GM18508 (cell line): Measurements from ENCODE around the gene ADAP1.
"Not testable (repeated sequence)": the region's sequence is repeated elsewhere in the genome, so short reads cannot be mapped to it uniquely, and the experiment has no call there.

ENCODE experiments used
- ATAC-seq: cut with Tn5 transposase; IDR thresholded peaks from one replicate; pipeline ENCODE4 v1.9.1; 2021; ENCODE audit warnings: moderate number of reproducible peaks; ENCODE audit not compliant: insufficient read depth, unreplicated experiment

ADAP1 gene

GRCh38 chr7:961546-962400, 7.3 kb upstream of the ADAP1 start:
- ATAC-seq, result no peak

GRCh38 chr7:960972-961371, 6.5 kb upstream of the ADAP1 start:
- not testable (repeated sequence) for ATAC-seq

- no peak for ATAC-seq
These were observed 5.9 kb upstream of the ADAP1 start for GRCh38 chr7:960269-960871.

- not testable (repeated sequence) for ATAC-seq
These were observed 5.3 kb upstream of the ADAP1 start for GRCh38 chr7:959740-960139.

DNA sequence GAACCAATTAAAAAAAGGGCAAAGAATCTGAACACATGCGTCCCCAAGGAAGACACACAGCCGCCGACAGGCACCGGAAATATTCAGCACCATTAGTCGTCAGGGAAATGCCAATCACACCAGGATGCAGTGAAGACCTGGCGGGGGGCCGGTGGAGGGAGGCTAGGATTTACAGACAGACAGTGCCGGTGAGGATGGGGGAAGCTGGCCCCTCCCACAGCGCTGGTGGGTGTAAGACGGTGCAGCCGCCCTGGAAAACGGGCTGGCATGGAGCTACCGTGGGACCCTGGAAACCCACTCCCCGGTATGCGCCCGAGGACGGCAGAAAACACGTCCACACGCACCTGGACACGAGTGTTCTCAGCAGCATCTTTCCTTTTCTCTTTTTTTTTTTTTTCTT, 4.8 kb upstream of the ADAP1 start:
- ATAC-seq, result no peak

DNA sequence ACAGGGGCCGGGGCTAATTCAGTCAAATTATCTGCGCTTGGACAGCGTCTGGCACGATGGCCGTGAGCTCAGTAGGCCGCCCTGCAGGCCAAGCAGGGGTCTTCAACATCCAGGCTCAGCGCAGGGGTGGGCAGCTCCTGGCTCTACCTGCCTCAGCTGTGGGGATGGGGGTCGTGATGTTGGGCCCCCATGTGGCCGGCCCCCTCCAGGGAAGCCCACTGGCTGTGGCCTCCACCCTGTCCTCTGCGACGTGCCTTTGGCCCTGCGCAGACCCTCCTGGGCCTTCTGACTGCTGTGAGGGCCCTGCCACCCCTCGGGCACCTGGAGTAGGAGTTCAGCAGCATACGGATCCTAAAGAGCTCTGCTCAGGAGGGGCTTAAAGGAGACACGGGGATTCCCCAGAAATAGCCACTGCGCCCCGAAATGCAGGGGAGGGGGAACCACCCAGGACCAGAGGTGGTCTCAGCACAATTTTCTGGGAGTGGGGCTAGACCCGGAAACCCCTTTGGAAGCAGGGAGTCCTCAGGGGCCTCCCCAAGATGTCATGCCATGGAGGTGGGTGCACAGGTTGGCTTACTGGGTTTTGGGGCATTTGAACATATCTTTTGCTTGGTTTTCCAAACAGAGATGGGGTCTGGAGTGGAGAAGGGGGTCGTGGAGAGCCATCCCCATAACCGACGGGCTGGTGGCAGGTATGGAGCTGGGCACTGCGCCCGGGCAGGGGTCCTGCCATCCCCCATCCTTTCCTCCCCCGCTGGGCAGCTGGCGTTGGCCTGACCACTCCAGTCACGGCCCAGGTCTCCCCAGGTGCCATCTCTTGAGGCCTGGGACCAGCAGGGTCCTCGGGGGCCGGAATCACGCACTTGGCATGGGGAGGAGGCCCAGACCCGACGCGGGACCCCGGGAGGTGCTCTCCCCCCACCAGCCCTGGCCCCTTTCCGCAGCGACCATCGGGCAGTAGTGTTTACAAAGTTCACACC, 4.0 kb upstream of the ADAP1 start:
- no peak for ATAC-seq

DNA sequence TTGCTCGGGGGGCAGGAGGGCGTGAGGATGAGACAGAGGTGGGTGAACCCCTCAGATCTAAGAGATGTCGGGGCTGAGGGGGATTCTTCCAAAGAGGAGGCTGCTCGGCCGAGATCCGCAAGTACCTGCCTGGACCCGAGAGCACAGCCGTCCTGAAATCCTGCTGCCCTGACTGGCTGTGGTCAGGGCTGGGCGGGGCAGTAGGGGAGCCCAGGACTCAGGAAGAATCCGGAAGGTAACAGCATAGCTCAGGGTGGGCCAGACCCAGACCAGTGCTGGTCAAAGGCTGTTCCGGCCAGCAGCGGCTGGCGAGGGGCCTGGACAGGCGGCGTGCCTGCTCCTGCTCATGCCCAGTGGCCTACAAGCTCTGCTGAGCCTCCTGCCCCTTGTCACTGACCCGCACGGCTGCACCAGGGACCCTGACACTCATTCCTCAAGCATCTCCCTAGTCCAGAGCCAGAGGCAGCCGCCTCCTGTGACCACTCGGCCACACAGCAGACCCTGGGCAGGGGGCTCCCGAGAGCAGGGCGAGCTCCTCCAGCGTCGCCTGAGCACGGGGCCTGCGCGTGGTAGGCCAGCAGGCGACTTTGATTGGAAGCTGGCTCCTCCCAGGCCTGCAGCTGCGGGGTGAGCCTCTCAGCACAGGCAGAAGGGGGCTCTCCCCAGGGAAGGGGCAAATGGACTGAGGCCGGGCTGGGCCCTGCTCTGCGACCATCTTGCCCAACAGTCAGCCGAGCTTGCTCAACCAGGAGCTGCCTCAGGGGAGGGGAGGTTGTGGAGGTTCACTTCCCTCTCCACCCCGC, 3.1 kb upstream of the ADAP1 start:
- ATAC-seq, result no peak

DNA sequence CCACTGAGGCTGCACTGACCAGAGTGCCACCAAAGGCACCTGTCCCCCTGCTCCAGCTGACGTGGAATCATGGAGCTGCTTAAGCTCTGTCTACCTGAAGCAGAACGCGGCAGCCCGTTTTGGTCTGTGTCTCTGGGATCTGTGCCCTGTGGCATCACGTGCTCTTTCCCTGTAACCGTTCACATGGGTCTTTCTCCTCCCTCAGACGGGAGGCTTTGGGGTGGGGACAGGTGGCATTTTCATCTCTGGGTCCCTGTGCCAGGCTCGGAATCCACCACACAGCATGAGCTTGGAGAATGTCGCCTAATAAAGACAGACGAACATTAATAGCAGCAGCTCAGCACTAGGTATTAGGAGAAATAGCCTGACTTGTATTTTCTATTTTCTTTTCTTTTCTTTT, 1.6 kb upstream of the ADAP1 start:
- ATAC-seq, result no peak

- no peak for ATAC-seq
These were observed 743 bp downstream of the ADAP1 start for GRCh38 chr7:953547-954327.

- no peak for ATAC-seq
These were observed 1.7 kb downstream of the ADAP1 start for GRCh38 chr7:952548-953441.

GRCh38 chr7:951881-952547, 2.5 kb downstream of the ADAP1 start:
- no peak for ATAC-seq

GRCh38 chr7:949021-949934, 5.2 kb downstream of the ADAP1 start:
- ATAC-seq, result no peak

GRCh38 chr7:947391-948210, 6.9 kb downstream of the ADAP1 start:
- ATAC-seq, result no peak

DNA sequence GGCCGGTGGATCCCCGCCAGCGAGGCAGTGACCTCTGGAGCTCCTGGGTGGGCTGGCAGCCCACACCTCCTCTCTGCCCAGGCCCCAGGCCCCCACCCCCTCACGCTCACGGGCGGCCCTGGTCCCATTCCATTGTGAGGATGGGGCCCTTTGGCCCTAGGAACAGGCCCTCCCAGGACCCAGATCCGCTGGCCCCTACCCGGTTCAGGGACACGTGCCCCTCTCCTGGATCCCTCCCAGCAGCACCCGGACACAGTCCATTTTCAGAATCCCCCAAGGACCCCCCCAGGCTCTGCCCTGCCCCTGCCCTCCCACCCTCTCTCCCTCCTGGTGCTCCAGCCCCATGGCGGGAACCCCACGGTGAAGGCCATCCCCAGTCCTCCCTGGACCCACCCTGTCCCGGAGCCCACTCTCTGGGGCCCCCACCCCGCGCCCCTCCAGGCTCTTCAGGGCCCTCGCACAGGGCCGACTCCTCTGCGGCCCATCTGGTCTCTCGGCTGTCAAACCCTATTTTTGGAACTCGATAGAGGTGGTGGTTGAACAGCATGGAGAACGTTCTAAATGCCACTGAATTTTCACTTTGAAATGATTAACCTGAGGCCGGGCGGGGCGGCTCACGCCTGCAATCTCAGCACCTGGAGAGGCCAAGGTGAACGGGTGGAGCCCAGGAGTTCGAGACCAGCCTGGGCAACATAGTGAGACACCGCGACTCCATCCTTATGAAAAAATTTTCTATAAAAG, 8.1 kb downstream of the ADAP1 start:
- no peak for ATAC-seq

DNA sequence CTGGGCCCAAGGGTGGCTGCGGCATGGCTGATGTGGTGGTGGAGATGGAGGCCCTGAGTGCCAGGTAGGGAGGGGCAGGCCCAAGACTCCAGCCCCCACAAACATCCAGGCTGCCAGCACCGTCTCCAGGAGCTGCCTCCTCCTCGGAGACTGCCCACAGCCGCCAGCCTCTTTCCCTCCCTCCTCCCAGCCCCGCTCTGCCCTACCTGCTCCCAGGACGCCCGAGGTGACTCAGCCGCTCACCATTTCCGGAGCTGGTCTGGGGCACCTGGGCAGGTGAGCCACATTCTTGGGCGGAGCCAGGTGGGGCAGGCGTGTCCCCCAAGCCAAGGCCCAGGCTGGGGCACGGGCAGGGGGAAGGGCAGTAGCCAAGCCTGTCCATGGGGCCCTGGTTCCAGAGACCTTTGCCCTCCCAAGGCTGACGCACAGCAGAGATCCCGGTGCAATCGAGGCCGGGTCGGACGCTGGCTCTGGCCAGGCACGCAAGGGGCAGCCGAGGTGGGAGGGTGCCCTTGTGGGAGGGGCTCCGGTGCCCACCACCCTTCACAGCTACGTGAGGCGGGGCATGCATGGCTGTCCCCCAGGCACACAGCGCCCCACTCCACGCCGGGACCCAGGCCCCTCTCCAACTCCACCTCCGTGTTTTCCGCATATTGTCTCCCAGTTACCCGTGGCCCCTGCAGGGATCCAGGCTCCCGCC, 8.8 kb downstream of the ADAP1 start:
- ATAC-seq, result no peak
